Cardiac muscle cell (in vitro differentiated cells and primary cell): ENCODE results near the gene TRMT2B. TPM values are rescaled to one million over a fixed set of nuclear protein-coding genes. Genes with fewer than 3 reads are reported as not detected.

Source experiments
- DNase-seq, 2 donors: peaks; one replicate each; pipeline versions ENCODE4 v3.0.0 to v3.0.0-alpha.2; 2010 to 2017; ENCODE audit warnings: low read depth in 1 of 2, low spot score in 1 of 2
- H3K27ac ChIP-seq: fragments of 200-600 bp; sonication (generic); 2 replicates; pipeline ENCODE4 v1.5.1; 2016
- H3K27me3 ChIP-seq: fragments of 200-600 bp; sonication (generic); 2 replicates; pipeline ENCODE4 v1.6.0; 2016; ENCODE audit warnings: control low read depth
- H3K36me3 ChIP-seq: fragments of 200-600 bp; sonication (generic); 2 replicates; pipeline ENCODE4 v1.5.1; 2016; ENCODE audit warnings: control low read depth
- H3K4me1 ChIP-seq: fragments of 200-600 bp; sonication (generic); 2 replicates; pipeline ENCODE4 v1.8.1; 2017; ENCODE audit warnings: low read depth, mild to moderate bottlenecking, mixed run types
- H3K4me3 ChIP-seq: fragments of 200-600 bp; sonication (generic); 2 replicates; pipeline ENCODE4 v1.5.1; 2016; ENCODE audit warnings: mild to moderate bottlenecking
- H3K9me3 ChIP-seq: fragments of 200-600 bp; sonication (generic); 2 replicates; pipeline ENCODE4 v1.5.1; 2017; ENCODE audit warnings: low read depth, mild to moderate bottlenecking, control low read depth
- CTCF ChIP-seq: IDR thresholded peaks from 2 replicates; pipeline ENCODE4 v1.5.1; 2012; ENCODE audit warnings: low read depth, mild to moderate bottlenecking, low read length
- polyA plus RNA-seq: library from polyadenylated mRNA; unstranded; fragments of >200 nt; fragmentation: Nextera tagmentation; extraction: Ambion mirVana; gene quantifications from 2 replicates; pipeline ENCODE4 v1.2.1, GENCODE V29; 2016
- total RNA-seq: library from RNA; depleted of rRNA; stranded (reverse); fragments of >200 nt; gene quantifications from 2 replicates; pipeline ENCODE4 v1.2.3, GENCODE V29; 2016

Gene TRMT2B
- total and polyA plus RNA-seq, 2 experiments from 2014 or later, result 14.0 to 14.5 TPM

DNA sequence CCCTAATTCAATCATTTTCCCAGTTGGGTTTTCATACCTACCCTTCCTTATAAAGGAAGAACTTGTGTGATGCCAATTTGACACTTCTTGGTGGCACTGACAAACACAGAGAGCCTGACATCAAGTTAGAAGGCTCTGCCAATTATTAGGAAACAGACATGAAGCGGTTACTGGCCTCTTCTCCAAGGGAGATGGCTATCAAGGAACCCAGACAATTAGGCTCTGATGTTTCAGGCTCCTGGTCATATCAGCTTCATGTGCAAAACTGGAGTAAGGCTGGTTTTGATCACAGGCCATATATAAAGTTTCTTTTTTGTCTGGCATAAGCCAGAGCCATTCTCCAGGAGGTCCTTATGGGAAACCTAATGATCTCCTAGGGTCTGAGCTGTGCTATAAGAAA is 82.0 kb downstream of the TRMT2B start:
- Histone ChIP-seq H3K4me1 (no peaks in the 10 kb centered on the region), H3K4me3 (no peak overlapping the region), H3K36me3 (no peaks in the 10 kb centered on the region), H3K27me3 (no peaks in the 10 kb centered on the region), H3K9me3 (no peaks in the 10 kb centered on the region), H3K27ac (no peak overlapping the region)
- DNase-seq, result no peak
- no peak for TF ChIP-seq CTCF

GRCh38 chrX:100969408-100969807 is 82.5 kb downstream of the TRMT2B start, which contains the start of gene ARL13A:
TSS of gene ARL13A (plus strand) at chrX:100969708. CDS start at chrX:100973690, 3,982 bp downstream.
- TF ChIP-seq CTCF, result no peak
- Histone ChIP-seq H3K4me1 (no peaks in the 10 kb centered on the region), H3K36me3 (no peaks in the 10 kb centered on the region), H3K27me3 (no peaks in the 10 kb centered on the region), H3K9me3 (no peaks in the 10 kb centered on the region), H3K4me3 (no peak within 1 kb of the TSS), H3K27ac (no peak within 1 kb of the TSS)
- DNase-seq, result no peak

GRCh38 chrX:100964362-100964761 is 87.5 kb downstream of the TRMT2B start:
- Histone ChIP-seq H3K27ac (no peak overlapping the region), H3K36me3 (no peaks in the 10 kb centered on the region), H3K4me3 (no peak overlapping the region), H3K4me1 (no peaks in the 10 kb centered on the region), H3K9me3 (no peaks in the 10 kb centered on the region), H3K27me3 (no peaks in the 10 kb centered on the region)
- no peak for DNase-seq
- TF ChIP-seq CTCF, result no peak

DNA sequence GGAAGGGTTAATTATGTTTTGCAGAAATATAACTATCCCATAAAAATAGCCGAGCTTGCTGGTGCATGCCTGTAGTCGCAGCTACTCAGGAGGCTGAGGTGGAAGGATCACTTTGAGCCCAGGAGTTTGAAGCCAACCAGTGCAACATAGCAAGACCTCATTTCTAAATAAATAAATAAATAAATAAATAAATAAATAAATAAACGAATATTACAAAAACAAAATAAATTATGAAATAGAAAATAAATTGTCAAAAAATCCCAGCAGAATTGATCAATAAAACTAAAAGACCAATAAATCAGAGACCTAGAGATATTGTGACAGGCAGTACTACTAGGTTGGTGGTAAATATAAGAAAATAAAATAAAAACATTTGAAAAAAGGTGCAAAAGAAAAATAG is 89.1 kb downstream of the TRMT2B start:
- Histone ChIP-seq H3K4me1 (no peaks in the 10 kb centered on the region), H3K4me3 (no peak overlapping the region), H3K9me3 (no peaks in the 10 kb centered on the region), H3K27ac (no peak overlapping the region), H3K27me3 (no peaks in the 10 kb centered on the region), H3K36me3 (no peaks in the 10 kb centered on the region)
- no peak for DNase-seq
- TF ChIP-seq CTCF, result no peak

Other genes starting within 250 kb of the TRMT2B start
- gene CSTF2, start 231.7 kb downstream of the TRMT2B start, total RNA-seq, result 28.3 and 30.8 TPM in 2 replicates
- gene CSTF2, start 231.7 kb downstream of the TRMT2B start, polyA plus RNA-seq, result 26.4 and 35.1 TPM in 2 replicates
- gene NOX1, start 177.8 kb downstream of the TRMT2B start, total RNA-seq, result 1.5 and 3.1 TPM in 2 replicates
- 6.4 and 6.7 TPM in 2 replicates for gene NOX1, start 177.8 kb downstream of the TRMT2B start, polyA plus RNA-seq
- gene XKRX, start 123.2 kb downstream of the TRMT2B start, total RNA-seq, result 2.4 and 3.4 TPM in 2 replicates
- 0.89 and 1.1 TPM in 2 replicates for gene XKRX, start 123.2 kb downstream of the TRMT2B start, polyA plus RNA-seq
- gene ARL13A, start 82.4 kb downstream of the TRMT2B start, total RNA-seq, result 0.54 TPM in 1 of 2 replicates, not detected in the other
- gene ARL13A, start 82.4 kb downstream of the TRMT2B start, polyA plus RNA-seq, result not detected in 2 replicates
- 5.7 and 7.2 TPM in 2 replicates for gene TMEM35A, start 26.8 kb upstream of the TRMT2B start, total RNA-seq
- 9.6 and 10.2 TPM in 2 replicates for gene TMEM35A, start 26.8 kb upstream of the TRMT2B start, polyA plus RNA-seq
- gene CENPI, start 46.1 kb upstream of the TRMT2B start, total RNA-seq, result 1.9 and 6.7 TPM in 2 replicates
- gene CENPI, start 46.1 kb upstream of the TRMT2B start, polyA plus RNA-seq, result 1.1 and 2.4 TPM in 2 replicates
- 1.1 and 1.3 TPM in 2 replicates for gene DRP2, start 167.7 kb upstream of the TRMT2B start, total RNA-seq
- gene DRP2, start 167.7 kb upstream of the TRMT2B start, polyA plus RNA-seq, result 0.20 and 0.31 TPM in 2 replicates
- gene TAF7L, start 239.2 kb upstream of the TRMT2B start, total RNA-seq, result not detected in 2 replicates
- gene TAF7L, start 239.2 kb upstream of the TRMT2B start, polyA plus RNA-seq, result 0.27 TPM in 1 of 2 replicates, not detected in the other